ENCODE results near the gene CCDC186.

The CCDC186 gene

DNA sequence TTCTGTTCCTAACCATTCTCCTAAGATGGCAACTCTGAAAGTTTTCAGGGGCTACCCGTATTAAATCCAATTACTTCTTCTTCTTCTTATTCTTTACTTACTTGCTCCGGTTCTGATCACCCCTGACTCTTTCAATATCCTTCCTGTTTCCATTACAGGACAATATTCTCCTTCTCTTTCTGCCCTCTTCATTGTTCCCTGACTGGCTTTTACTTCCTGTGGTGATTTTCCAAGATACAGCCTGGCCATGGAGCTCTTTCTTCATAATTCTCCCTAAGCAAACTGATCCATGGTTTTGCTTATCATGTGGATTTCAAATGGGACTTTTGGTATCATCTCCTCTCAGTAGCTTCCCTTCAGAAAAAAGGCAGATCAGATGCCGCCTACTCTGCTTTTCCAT, 35.4 kb downstream of the CCDC186 start:
- H3F3A ChIP-seq (ENCODE audit: insufficient read depth, low read length): no peaks in the 10 kb centered on the region
- no peaks in the 10 kb centered on the region for H3K79me2 ChIP-seq (ENCODE audit: low read length)
- H3K27me3 ChIP-seq (replicated peaks; ENCODE audit: insufficient read depth, low read length): no peaks in the 10 kb centered on the region
- H3K9me2 ChIP-seq (replicated peaks; ENCODE audit: insufficient read depth, low read length): no peaks in the 10 kb centered on the region
- no peak overlapping the region for H3K4me3 ChIP-seq (ENCODE audit: low read length)
- H3K9ac ChIP-seq (ENCODE audit: low read length): no peak overlapping the region
- peaks cover 5% of the 10 kb centered on the region for H3K36me3 ChIP-seq (replicated peaks; ENCODE audit: insufficient read depth, low read length)
- H3K9me3 ChIP-seq (replicated peaks; ENCODE audit: insufficient read depth, low read length): no peaks in the 10 kb centered on the region
- H3K27ac ChIP-seq (ENCODE audit: low read length): no peak overlapping the region
- no peak overlapping the region for H3K4me2 ChIP-seq (ENCODE audit: low read depth, low read length)
- H3K4me1 ChIP-seq (ENCODE audit: low read length): no peaks in the 10 kb centered on the region
- no peaks in the 10 kb centered on the region for H4K20me1 ChIP-seq (ENCODE audit: insufficient read depth, low read length)
- no peak for DNase-seq
- TF ChIP-seq, protein P1, sequence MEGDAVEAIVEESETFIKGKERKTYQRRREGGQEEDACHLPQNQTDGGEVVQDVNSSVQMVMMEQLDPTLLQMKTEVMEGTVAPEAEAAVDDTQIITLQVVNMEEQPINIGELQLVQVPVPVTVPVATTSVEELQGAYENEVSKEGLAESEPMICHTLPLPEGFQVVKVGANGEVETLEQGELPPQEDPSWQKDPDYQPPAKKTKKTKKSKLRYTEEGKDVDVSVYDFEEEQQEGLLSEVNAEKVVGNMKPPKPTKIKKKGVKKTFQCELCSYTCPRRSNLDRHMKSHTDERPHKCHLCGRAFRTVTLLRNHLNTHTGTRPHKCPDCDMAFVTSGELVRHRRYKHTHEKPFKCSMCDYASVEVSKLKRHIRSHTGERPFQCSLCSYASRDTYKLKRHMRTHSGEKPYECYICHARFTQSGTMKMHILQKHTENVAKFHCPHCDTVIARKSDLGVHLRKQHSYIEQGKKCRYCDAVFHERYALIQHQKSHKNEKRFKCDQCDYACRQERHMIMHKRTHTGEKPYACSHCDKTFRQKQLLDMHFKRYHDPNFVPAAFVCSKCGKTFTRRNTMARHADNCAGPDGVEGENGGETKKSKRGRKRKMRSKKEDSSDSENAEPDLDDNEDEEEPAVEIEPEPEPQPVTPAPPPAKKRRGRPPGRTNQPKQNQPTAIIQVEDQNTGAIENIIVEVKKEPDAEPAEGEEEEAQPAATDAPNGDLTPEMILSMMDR (IDR thresholded peaks at IDR 0.05; ENCODE audit: low read length): no peak
- no peak for TF ChIP-seq EZH2phosphoT487 (IDR thresholded peaks at IDR 0.05; ENCODE audit: low read length)
- TF ChIP-seq EZH2 (optimal IDR thresholded peaks at IDR 0.05; ENCODE audit: low read depth, low read length): no peak
- no peak overlapping the region for H2AFZ ChIP-seq (ENCODE audit: low read length)

DNA sequence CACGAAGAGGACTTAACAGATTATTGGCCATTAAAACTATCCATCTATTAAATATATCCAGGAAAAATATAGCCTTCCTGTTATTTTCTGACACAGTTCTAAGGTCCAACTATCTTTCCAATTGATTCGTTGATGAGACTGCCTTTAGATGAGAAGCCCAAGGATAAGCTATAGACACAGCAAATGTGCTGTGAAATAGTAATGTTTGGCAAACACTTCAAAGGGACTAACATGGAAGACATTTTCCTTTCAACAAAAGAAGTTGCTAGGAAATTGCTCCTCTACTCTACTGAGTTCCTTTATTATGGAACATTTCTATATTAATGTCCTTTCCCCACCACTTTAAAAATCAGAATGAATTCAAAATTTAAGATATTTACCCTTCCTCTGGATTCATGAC, 38.5 kb downstream of the CCDC186 start:
- H3F3A ChIP-seq (ENCODE audit: insufficient read depth, low read length): no peaks in the 10 kb centered on the region
- H4K20me1 ChIP-seq (ENCODE audit: insufficient read depth, low read length): no peaks in the 10 kb centered on the region
- DNase-seq: no peak
- no peak overlapping the region for H3K27ac ChIP-seq (ENCODE audit: low read length)
- H3K79me2 ChIP-seq (ENCODE audit: low read length): no peaks in the 10 kb centered on the region
- H3K27me3 ChIP-seq (replicated peaks; ENCODE audit: insufficient read depth, low read length): no peaks in the 10 kb centered on the region
- H3K9ac ChIP-seq (ENCODE audit: low read length): no peak overlapping the region
- TF ChIP-seq, protein P1 (IDR thresholded peaks at IDR 0.05; ENCODE audit: low read length): no peak
- TF ChIP-seq EZH2 (optimal IDR thresholded peaks at IDR 0.05; ENCODE audit: low read depth, low read length) (no peak), EZH2phosphoT487 (IDR thresholded peaks at IDR 0.05; ENCODE audit: low read length) (no peak)
- no peaks in the 10 kb centered on the region for H3K9me2 ChIP-seq (replicated peaks; ENCODE audit: insufficient read depth, low read length)
- H2AFZ ChIP-seq (ENCODE audit: low read length): no peak overlapping the region
- no peak overlapping the region for H3K4me3 ChIP-seq (ENCODE audit: low read length)
- peaks cover 5% of the 10 kb centered on the region for H3K36me3 ChIP-seq (replicated peaks; ENCODE audit: insufficient read depth, low read length)
- H3K4me2 ChIP-seq (ENCODE audit: low read depth, low read length): no peak overlapping the region
- H3K9me3 ChIP-seq (replicated peaks; ENCODE audit: insufficient read depth, low read length): no peaks in the 10 kb centered on the region
- no peaks in the 10 kb centered on the region for H3K4me1 ChIP-seq (ENCODE audit: low read length)

- no peak overlapping the region for H3K4me2 ChIP-seq (ENCODE audit: low read depth, low read length)
- H3K4me3 ChIP-seq (ENCODE audit: low read length): no peak overlapping the region
- H2AFZ ChIP-seq (ENCODE audit: low read length): no peak overlapping the region
- H3K27me3 ChIP-seq (replicated peaks; ENCODE audit: insufficient read depth, low read length): no peaks in the 10 kb centered on the region
- H3K4me1 ChIP-seq (ENCODE audit: low read length): no peaks in the 10 kb centered on the region
- no peak overlapping the region for H3K9ac ChIP-seq (ENCODE audit: low read length)
- no peaks in the 10 kb centered on the region for H3K9me2 ChIP-seq (replicated peaks; ENCODE audit: insufficient read depth, low read length)
- peaks cover 5% of the 10 kb centered on the region for H3K36me3 ChIP-seq (replicated peaks; ENCODE audit: insufficient read depth, low read length)
- no peaks in the 10 kb centered on the region for H3K79me2 ChIP-seq (ENCODE audit: low read length)
- H4K20me1 ChIP-seq (ENCODE audit: insufficient read depth, low read length): no peaks in the 10 kb centered on the region
- H3F3A ChIP-seq (ENCODE audit: insufficient read depth, low read length): no peaks in the 10 kb centered on the region
- TF ChIP-seq EZH2phosphoT487 (IDR thresholded peaks at IDR 0.05; ENCODE audit: low read length) (no peak), EZH2 (optimal IDR thresholded peaks at IDR 0.05; ENCODE audit: low read depth, low read length) (no peak)
- TF ChIP-seq, protein P1 (IDR thresholded peaks at IDR 0.05; ENCODE audit: low read length): no peak
- no peak for DNase-seq
- H3K9me3 ChIP-seq (replicated peaks; ENCODE audit: insufficient read depth, low read length): no peaks in the 10 kb centered on the region
- H3K27ac ChIP-seq (ENCODE audit: low read length): no peak overlapping the region
Observed at GRCh38 chr10:114131094-114131493, 42.9 kb downstream of the CCDC186 start.

Data from MM.1S (cell line).